ENCODE results near the gene ZNF618. TPM values are rescaled to one million over a fixed set of nuclear protein-coding genes. Genes with fewer than 3 reads are reported as not detected.
A peak's percentile ranks its signal among the peaks of the same experiment; 100 is the strongest.

The ZNF618 gene
- total RNA-seq, 2 donors from 2014 or later, result 1.4 to 3.0 TPM

- H3K4me3 ChIP-seq, result no peak overlapping the region
- H3K36me3 ChIP-seq, result no peaks in the 10 kb centered on the region
- H3K9me3 ChIP-seq, result no peaks in the 10 kb centered on the region
- no peak for DNase-seq (ENCODE audit: low spot score)
- no peak overlapping the region for H3K27ac ChIP-seq
- TF ChIP-seq CTCF (IDR thresholded peaks at IDR 0.05), result no peak
- peaks cover 0 to 10% of the 10 kb centered on the region in 2 donors for H3K4me1 ChIP-seq
- no peaks in the 10 kb centered on the region for H3K27me3 ChIP-seq
Observed at GRCh38 chr9:113941056-113941455, 64.9 kb downstream of the ZNF618 start.

- Histone ChIP-seq H3K27ac (no peak overlapping the region), H3K9me3 (no peaks in the 10 kb centered on the region), H3K4me1 (peaks cover 0 to 5% of the 10 kb centered on the region in 2 donors), H3K36me3 (no peaks in the 10 kb centered on the region), H3K4me3 (no peak overlapping the region), H3K27me3 (no peaks in the 10 kb centered on the region)
- DNase-seq (ENCODE audit: low spot score), result no peak
- TF ChIP-seq CTCF (IDR thresholded peaks at IDR 0.05), result no peak
Observed at GRCh38 chr9:113941526-113941925, 65.4 kb downstream of the ZNF618 start.

- no peak overlapping the region for H3K4me3 ChIP-seq
- H3K27ac ChIP-seq, result no peak overlapping the region
- H3K27me3 ChIP-seq, result no peaks in the 10 kb centered on the region
- no peaks in the 10 kb centered on the region for H3K36me3 ChIP-seq
- H3K9me3 ChIP-seq, result no peaks in the 10 kb centered on the region
- no peak for TF ChIP-seq CTCF (IDR thresholded peaks at IDR 0.05)
- H3K4me1 ChIP-seq, result peaks cover 0 to 4% of the 10 kb centered on the region in 2 donors
- DNase-seq (ENCODE audit: low spot score), result peak; percentile 38
Observed at GRCh38 chr9:113943112-113944009, 67.3 kb downstream of the ZNF618 start.

- DNase-seq (ENCODE audit: low spot score), result peak; percentile 38
- Histone ChIP-seq H3K4me3 (no peak overlapping the region), H3K36me3 (no peaks in the 10 kb centered on the region), H3K4me1 (peaks cover 0 to 4% of the 10 kb centered on the region in 2 donors), H3K27me3 (no peaks in the 10 kb centered on the region), H3K27ac (no peak overlapping the region), H3K9me3 (no peaks in the 10 kb centered on the region)
- TF ChIP-seq CTCF (IDR thresholded peaks at IDR 0.05), result no peak
Observed at GRCh38 chr9:113945784-113946183, 69.7 kb downstream of the ZNF618 start.

- DNase-seq (ENCODE audit: low spot score), result no peak
- no peak overlapping the region for H3K4me3 ChIP-seq
- no peak for TF ChIP-seq CTCF (IDR thresholded peaks at IDR 0.05)
Observed at GRCh38 chr9:113946496-113947115, 70.5 kb downstream of the ZNF618 start.

More at GRCh38 chr9:113946496-113947115, 70.5 kb downstream of the ZNF618 start:
- H3K27me3 ChIP-seq, result no peaks in the 10 kb centered on the region
- no peaks in the 10 kb centered on the region for H3K9me3 ChIP-seq
- no peaks in the 10 kb centered on the region for H3K36me3 ChIP-seq
- H3K4me1 ChIP-seq, result peaks cover 0 to 4% of the 10 kb centered on the region in 2 donors
- H3K27ac ChIP-seq, result no peak overlapping the region
